KMS-11 (cell line): Measurements from ENCODE around the gene ATP13A3.

Source experiments
- H2AFZ ChIP-seq: fragments of 200-600 bp; sonication (generic); 2 replicates; pipeline ENCODE4 v1.6.1; 2016; ENCODE audit warnings: antibody characterized with exemption, mixed run types, low read depth
- H3K27ac ChIP-seq: fragments of 200-600 bp; sonication (generic); 2 replicates; pipeline ENCODE4 v1.6.1; 2016; ENCODE audit warnings: mild to moderate bottlenecking, mixed run types
- H3K27me3 ChIP-seq: fragments of 200-600 bp; sonication (generic); 2 replicates; pipeline ENCODE4 v1.6.1; 2017; ENCODE audit warnings: mild to moderate bottlenecking, low read depth, mixed run types, moderate library complexity; ENCODE audit not compliant: insufficient read depth
- H3K36me3 ChIP-seq: fragments of 200-600 bp; sonication (generic); 2 replicates; pipeline ENCODE4 v1.6.1; 2017; ENCODE audit warnings: mild to moderate bottlenecking, mixed run types; ENCODE audit not compliant: insufficient read depth
- H3K4me1 ChIP-seq: fragments of 200-600 bp; sonication (generic); 2 replicates; pipeline ENCODE4 v1.6.1; 2016; ENCODE audit warnings: mild to moderate bottlenecking, low read depth, mixed run types; ENCODE audit not compliant: poor library complexity, severe bottlenecking
- H3K4me2 ChIP-seq: fragments of 200-600 bp; sonication (generic); 2 replicates; pipeline ENCODE4 v1.7.0; 2016; ENCODE audit warnings: mild to moderate bottlenecking, mixed run types
- H3K4me3 ChIP-seq: fragments of 200-600 bp; sonication (generic); IDR thresholded peaks from 2 replicates; pipeline ENCODE4 v1.6.1; 2017; ENCODE audit warnings: low read depth, low read length, mixed read lengths; ENCODE audit not compliant: insufficient read depth
- H3K79me2 ChIP-seq: fragments of 200-600 bp; sonication (generic); 2 replicates; pipeline ENCODE4 v1.6.1; 2016; ENCODE audit warnings: low read depth, mixed run types; ENCODE audit not compliant: insufficient read depth
- H3K9ac ChIP-seq: fragments of 200-600 bp; sonication (generic); 2 replicates; pipeline ENCODE4 v1.6.1; 2016; ENCODE audit warnings: mild to moderate bottlenecking, mixed run types
- H4K20me1 ChIP-seq: fragments of 200-600 bp; sonication (generic); 2 replicates; pipeline ENCODE4 v1.6.1; 2016; ENCODE audit warnings: mild to moderate bottlenecking, mixed run types; ENCODE audit not compliant: insufficient read depth
- CTCF ChIP-seq: fragments of 200-600 bp; sonication (generic); conservative IDR thresholded peaks from 2 replicates; pipeline ENCODE4 v1.6.1; 2017; ENCODE audit warnings: low read depth, mild to moderate bottlenecking, antibody characterized with exemption, low read length, moderate library complexity, mixed read lengths

Gene ATP13A3

GRCh38 chr3:194382892-194383223 is 103.9 kb downstream of the ATP13A3 start:
- H3K36me3 ChIP-seq: no peaks in the 10 kb centered on the region
- H3K27me3 ChIP-seq: no peaks in the 10 kb centered on the region
- no peaks in the 10 kb centered on the region for H3K79me2 ChIP-seq
- no peak for TF ChIP-seq CTCF
- H3K9ac ChIP-seq: no peak overlapping the region
- H3K27ac ChIP-seq: no peak overlapping the region
- H3K4me1 ChIP-seq: no peaks in the 10 kb centered on the region
- no peak overlapping the region for H3K4me3 ChIP-seq
- no peak overlapping the region for H3K4me2 ChIP-seq
- H4K20me1 ChIP-seq: no peaks in the 10 kb centered on the region
- no peak overlapping the region for H2AFZ ChIP-seq

- no peak overlapping the region for H3K9ac ChIP-seq
- H3K27ac ChIP-seq: no peak overlapping the region
- H4K20me1 ChIP-seq: no peaks in the 10 kb centered on the region
- no peak for TF ChIP-seq CTCF
- H3K4me2 ChIP-seq: no peak overlapping the region
- no peaks in the 10 kb centered on the region for H3K27me3 ChIP-seq
- H2AFZ ChIP-seq: no peak overlapping the region
- no peaks in the 10 kb centered on the region for H3K4me1 ChIP-seq
- H3K4me3 ChIP-seq: no peak overlapping the region
- H3K79me2 ChIP-seq: no peaks in the 10 kb centered on the region
- no peaks in the 10 kb centered on the region for H3K36me3 ChIP-seq
Measured at GRCh38 chr3:194382196-194382891, 104.5 kb downstream of the ATP13A3 start.

- Histone ChIP-seq H4K20me1 (no peaks in the 10 kb centered on the region), H3K27ac (no peak overlapping the region), H3K79me2 (no peaks in the 10 kb centered on the region), H3K9ac (no peak overlapping the region), H3K4me1 (no peaks in the 10 kb centered on the region), H3K36me3 (no peaks in the 10 kb centered on the region), H2AFZ (no peak overlapping the region), H3K4me2 (no peak overlapping the region), H3K4me3 (no peak overlapping the region), H3K27me3 (no peaks in the 10 kb centered on the region)
- no peak for TF ChIP-seq CTCF
Measured at GRCh38 chr3:194381460-194381875, 105.3 kb downstream of the ATP13A3 start.

GRCh38 chr3:194380326-194380725 is 106.5 kb downstream of the ATP13A3 start:
- no peaks in the 10 kb centered on the region for H3K4me1 ChIP-seq
- no peak overlapping the region for H3K9ac ChIP-seq
- H4K20me1 ChIP-seq: no peaks in the 10 kb centered on the region
- no peak overlapping the region for H2AFZ ChIP-seq
- TF ChIP-seq CTCF: no peak
- no peak overlapping the region for H3K4me2 ChIP-seq
- no peak overlapping the region for H3K27ac ChIP-seq
- no peak overlapping the region for H3K4me3 ChIP-seq
- H3K79me2 ChIP-seq: no peaks in the 10 kb centered on the region
- no peaks in the 10 kb centered on the region for H3K27me3 ChIP-seq
- no peaks in the 10 kb centered on the region for H3K36me3 ChIP-seq
